Erythroblast (primary cell): ENCODE results near the gene VIT.

Source experiments
- DNase-seq, 2 experiments: peaks; one replicate each; lab custom pipeline; 2025; lab: John Stamatoyannopoulos, UW
- GATA1 ChIP-seq: IDR thresholded peaks from 2 replicates; pipeline ENCODE4 v1.6.1; 2011; ENCODE audit warnings: low read depth, mild to moderate bottlenecking, control low read depth, low read length, moderate library complexity
- POLR2A ChIP-seq: IDR thresholded peaks from 2 replicates; pipeline ENCODE4 v1.6.1; 2011; ENCODE audit warnings: mild to moderate bottlenecking, low read length

Gene VIT

DNA sequence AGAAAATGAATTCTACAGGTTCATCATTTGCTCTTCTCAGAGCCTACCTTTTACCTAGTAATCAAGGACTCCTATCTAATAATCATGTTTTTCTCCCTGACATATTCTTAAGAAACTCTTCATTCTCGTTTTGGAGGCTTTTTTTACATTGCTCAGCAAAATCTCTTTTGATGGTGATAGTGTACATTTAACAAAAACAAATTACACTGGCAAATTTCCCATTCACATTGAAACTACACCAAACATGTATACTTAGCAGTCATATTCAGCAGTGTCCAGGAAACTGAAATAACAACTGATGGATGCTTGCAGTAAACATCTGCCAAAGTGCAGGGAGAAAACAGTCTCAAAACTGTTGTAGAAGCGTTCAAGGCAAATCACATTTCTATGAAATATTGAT is 4.4 kb upstream of the VIT start:
- no peak for DNase-seq

DNA sequence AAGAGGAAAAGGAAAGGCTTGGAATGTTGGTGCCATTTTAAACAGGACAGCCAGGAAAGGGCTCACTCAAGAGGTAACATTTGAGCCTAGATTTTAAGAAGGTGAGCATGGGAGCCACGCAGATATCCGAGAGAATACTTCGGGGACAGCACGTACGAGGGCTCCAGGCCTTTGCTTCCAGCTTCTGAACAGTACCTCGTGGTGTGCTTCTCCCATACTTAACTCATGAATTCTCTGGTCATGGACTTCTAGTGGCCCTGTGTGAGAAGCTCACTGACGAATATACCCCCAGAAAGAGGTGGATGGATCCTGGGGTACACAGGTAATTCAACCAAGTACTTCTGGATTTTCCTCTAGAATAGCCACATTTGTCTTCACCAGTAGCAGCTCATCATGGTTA is 2.7 kb upstream of the VIT start:
- TF ChIP-seq POLR2A (no peak), GATA1 (no peak)
- no peak for DNase-seq

More for the DNA sequence above, 4.4 kb upstream of the VIT start:
- TF ChIP-seq GATA1 (no peak), POLR2A (no peak)

GRCh38 chr2:36695746-36696415 is 626 bp upstream of the VIT start:
- no peak for DNase-seq
- TF ChIP-seq GATA1 = no peak
- no peak for TF ChIP-seq POLR2A

DNA sequence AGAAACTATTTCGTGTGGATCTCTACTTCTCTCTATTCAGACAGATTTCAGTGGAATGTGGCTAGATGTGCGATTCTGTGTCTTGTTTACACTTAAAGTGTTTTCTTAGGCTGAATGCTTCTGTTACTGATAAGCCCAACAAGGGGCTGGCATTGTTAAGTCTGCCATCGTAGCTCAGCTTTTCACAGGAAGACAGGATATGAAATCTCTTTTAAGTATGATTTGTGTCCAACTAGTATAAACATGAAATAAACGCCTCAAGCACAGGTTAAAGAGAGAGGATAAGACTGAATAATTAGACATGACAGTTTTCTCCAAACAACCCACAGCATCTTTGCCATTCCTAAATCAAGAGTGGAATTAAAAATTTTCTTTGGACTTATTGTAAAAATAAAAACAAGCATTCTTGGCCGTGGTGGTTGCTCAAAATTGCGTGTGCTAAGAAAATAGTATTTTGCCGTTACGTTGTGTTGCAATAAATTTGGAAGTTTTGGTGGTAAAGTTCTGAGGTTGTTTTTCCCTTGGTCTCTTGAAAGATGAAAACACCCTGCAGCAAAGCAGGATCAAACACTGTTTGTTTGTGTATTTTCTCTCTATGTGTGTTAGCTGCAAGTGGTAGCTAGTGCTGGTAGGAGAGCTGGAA is 1.0 kb downstream of the VIT start:
- no peak for TF ChIP-seq GATA1
- TF ChIP-seq POLR2A = no peak
- DNase-seq = no peak

- TF ChIP-seq POLR2A (no peak), GATA1 (no peak)
- DNase-seq = no peak
Measured at GRCh38 chr2:36698993-36699392, 2.5 kb downstream of the VIT start.

GRCh38 chr2:36700311-36700710 is 3.8 kb downstream of the VIT start:
- no peak for DNase-seq
- TF ChIP-seq POLR2A = no peak
- no peak for TF ChIP-seq GATA1

GRCh38 chr2:36701391-36701795 is 4.9 kb downstream of the VIT start:
- no peak for DNase-seq
- no peak for TF ChIP-seq GATA1
- TF ChIP-seq POLR2A = no peak

DNA sequence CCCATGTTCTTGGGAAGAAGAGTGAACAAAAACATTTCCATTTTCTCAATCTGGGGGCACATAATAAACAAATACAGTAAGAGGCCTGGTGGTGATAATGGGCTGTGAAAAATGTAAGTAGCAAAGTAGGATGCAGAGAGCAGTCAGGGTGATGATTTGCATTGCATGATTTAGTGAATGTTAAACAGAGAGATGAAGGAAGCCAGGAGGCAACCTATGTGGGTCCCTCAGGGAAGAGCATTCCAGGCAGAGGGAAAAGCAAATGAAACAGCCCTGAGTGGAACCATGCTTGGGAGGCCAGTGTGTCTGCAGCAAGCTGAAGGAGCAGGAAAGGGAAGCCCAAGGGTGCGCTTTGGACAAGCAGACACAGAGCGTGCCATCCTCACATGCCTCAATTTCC is 5.4 kb downstream of the VIT start:
- no peak for TF ChIP-seq POLR2A
- no peak for TF ChIP-seq GATA1
- no peak for DNase-seq

DNA sequence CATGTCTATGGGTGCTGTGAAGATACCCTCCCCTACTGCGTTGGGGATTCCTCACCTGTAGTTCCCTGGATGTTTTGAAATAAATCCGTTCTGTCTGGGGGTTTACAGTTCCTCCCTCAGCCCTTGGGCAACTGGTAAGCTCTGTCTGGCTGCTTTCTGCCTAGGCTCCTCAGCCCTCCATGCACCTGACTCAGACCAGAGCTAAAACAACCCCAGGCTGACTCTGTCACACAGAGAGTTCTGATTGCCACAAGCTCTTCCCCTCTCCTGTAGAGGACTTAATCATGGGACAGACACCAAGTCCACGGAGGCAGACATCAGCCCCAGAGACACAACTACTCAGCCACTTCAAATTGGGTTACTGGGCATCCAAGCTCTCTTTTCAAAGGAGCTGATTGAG is 6.3 kb downstream of the VIT start:
- no peak for DNase-seq
- no peak for TF ChIP-seq GATA1
- no peak for TF ChIP-seq POLR2A

GRCh38 chr2:36704475-36705150 is 8.1 kb downstream of the VIT start:
- DNase-seq = no peak
- TF ChIP-seq POLR2A = no peak

GRCh38 chr2:36705326-36706020 is 9.0 kb downstream of the VIT start:
- DNase-seq = no peak
- no peak for TF ChIP-seq POLR2A
- no peak for TF ChIP-seq GATA1

- no peak for DNase-seq
- TF ChIP-seq POLR2A = no peak
- no peak for TF ChIP-seq GATA1
Measured at GRCh38 chr2:36706021-36706876, 9.7 kb downstream of the VIT start.

DNA sequence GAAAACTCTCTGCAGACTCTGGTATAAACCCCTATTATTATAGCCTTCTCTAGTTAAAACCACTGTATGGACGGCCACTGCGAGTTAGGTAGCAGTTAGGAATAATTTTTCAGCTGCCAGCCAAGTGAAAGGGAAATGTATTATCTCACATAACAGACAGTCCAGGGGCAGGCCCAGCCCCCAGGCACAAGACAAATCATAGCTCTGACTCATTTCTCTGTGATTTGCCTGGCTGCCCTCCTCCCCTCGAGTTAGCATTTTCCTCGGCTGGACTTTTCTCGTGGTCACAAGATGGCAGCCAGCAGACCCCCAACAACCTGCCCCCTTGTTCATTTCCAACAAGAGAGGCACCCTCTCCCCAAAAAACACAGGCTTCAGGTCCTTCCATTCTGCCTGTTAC is 10.5 kb downstream of the VIT start:
- DNase-seq = no peak
- TF ChIP-seq POLR2A = no peak
- no peak for TF ChIP-seq GATA1
